ENCODE results near the gene PNCK.

Gene PNCK

GRCh38 chrX:153640045-153640686 is 33.4 kb downstream of the PNCK start:
- DNase-seq: no peak

GRCh38 chrX:153639177-153640044 is 34.2 kb downstream of the PNCK start:
- DNase-seq: no peak

- DNase-seq: no peak
Measured at GRCh38 chrX:153638436-153639176, 35.0 kb downstream of the PNCK start.

DNA sequence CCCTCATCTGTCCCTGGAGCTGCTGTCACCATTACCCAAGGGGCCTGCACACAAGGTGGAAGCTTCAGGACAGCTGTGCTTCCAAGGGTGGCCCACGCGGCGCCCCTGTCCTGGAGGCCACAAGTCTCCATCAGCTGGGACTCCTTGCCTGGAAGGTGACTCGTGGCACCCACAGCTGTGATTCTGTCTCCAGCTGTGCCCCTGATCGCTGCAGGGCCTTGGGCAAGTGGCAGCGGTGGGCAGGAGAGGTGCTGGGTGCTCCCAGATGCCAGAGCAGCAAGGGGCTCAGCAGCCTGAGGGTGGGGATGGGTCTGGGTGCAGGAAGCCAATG is 35.6 kb downstream of the PNCK start:
- no peak for DNase-seq

DNA sequence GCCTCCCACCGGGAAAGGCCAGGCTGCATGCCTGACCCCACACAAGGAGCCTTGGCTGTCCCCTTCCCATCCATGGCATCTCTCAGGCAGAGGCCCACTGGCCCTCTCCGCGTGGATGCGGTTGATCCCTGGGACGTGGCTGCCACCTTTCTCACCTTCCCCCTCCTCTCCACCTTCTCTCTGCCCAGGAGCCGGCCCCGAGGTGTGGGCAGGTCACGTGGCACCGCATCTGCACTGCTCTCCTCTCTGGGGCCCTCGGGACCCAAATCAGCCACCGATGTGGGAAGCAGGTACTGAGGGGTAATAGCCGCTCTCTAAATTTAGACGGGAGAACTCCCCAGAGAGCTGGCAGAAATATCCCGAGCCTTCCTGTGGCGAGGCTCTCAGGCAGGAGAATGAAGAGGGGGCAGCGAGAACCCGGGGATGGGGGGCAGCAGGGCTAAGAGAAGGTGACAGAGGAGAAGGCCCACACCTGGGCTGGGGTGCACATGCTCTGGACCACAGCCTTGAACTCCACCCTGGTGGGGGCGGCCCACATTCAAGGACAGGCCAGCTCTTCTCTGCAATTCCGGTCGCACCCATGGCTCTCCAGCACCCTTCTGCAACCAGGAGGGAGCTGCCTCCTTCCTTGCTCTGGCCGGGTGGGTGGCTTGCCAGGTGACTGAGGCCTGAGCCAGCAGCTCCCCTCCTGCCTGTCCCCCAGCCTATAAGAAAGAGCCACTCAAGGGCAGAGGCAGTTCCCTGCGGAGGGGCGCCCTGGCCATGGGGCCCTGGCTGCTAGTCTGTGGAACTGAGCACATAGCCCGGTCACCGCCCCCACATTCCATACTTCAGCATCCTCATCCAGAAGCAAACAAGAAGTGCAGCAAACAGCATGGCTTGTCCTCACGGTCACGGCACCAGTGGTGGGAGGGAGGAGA is 36.2 kb downstream of the PNCK start:
- DNase-seq: no peak

DNA sequence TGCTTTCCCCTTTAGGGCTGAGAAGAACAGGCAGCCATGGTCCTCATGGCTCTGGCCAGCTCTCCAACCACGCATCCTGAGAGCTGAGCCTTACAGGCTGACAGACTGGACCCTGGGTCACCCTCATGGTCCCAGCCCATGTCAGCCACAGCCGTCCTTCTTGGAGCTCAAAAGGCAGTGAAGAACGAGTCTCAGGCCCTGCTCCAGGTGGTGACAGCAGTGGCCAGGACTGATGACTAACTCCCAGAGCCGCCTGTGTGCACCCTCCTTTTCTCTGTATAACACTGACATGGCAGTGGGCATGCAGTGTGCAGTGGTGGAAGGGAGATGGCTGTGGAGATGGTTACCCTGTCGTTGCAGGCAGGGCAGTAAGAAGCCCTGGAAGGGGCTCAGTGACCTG is 36.9 kb downstream of the PNCK start:
- DNase-seq: no peak

DNA sequence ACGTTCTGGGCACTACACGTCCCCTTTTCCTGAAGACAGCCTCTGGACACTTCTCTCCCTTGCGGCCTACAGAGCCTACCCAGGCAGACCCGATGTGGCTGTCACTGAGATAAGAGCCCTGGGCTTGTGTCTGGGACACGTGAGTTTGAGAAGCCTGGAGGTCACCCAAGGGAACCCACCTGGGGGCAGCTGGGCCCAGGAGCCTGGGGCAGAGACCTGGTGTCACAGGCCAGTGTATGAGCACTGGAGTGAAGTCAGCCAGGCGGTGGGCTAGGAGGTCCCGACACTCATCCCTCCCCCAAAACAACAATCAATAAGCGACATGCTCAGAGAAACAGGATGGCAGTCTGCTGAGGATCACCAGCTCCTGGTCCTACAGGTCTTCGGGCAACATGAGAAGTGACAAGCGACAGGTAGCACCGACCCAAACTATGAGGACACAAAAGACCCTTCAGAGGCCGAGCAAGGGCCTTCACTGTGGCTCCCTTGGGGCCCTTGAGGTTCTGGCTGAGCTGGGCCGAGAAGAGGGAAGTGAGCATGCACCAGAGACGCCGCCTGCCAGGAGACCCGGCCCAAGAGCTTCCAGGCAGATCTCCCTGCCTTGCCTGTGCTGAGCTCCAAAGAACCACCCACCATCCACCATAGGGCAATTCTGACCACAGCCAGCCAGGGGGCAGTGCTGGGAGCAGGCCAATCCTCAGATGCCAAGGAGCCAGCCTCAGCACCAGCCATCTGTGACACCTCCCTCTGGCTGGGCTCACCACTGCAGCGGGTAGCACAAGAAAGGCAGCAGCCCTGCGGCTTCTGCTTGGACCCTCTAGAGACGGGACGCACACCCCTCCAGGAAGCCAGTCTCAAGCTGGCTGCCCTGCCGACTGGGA is 37.6 kb downstream of the PNCK start:
- no peak for DNase-seq

GRCh38 chrX:153635388-153635787 is 38.2 kb downstream of the PNCK start:
- DNase-seq: no peak

DNA sequence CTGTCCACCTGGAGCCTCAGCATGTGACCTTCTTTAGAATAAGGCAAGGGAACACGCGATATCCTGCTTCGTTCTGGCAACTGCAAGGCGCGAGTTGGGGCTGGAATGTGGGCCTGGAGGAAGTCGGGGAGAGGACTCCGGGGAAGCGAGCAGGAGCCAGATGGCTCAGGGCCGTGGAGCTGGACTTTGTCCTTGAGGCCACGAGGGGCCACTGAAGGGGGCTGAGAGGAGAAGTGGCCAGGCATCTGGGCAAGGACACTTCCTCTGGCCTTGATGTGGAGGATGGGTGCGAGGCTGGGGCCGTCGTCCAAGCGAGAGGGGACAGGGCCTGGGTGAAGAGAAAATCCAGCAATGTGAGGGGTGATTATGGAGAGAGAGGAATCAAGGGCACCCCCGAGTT is 38.8 kb downstream of the PNCK start:
- no peak for DNase-seq

GRCh38 chrX:153634236-153634635 is 39.4 kb downstream of the PNCK start:
- DNase-seq: no peak

- DNase-seq: no peak
Measured at GRCh38 chrX:153633607-153634180, 39.9 kb downstream of the PNCK start.

DNA sequence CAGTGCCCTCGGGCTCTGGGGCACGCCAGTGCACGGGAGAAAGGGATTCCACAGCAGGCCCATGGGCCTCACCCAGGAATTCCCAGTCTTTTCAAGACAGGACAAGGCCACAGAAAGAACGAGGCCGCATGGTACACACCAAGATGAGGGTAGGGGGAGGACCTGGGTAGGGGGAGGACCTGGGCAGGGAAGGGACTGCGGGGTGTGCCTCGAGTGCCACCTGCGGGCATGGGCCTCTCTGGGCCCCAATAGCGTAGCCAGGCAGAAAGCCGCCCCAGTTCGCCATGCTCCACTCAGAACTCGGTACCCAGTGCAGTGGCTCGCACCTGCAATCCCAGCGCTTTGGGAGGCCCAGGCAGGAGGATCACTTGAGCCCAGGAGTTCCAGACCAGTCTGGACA is 40.6 kb downstream of the PNCK start:
- no peak for DNase-seq

DNA sequence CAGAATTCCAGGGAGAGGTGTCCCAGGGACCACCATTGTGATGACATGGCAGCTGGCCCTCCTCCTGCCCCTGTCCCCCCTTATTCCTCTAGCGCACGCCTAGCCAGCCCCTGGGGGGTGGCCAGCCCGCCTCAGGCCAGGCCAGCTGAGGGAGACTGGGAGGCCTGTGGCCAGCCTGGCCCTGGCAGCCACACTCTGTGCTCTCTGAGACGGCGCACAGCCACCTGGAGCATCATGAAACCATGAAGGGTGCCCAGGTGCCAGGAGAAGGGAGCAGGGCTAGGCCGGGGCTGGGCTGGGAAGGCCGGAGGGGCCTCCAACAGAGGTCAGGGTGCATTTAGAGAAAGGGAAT is 41.0 kb downstream of the PNCK start:
- DNase-seq: no peak

DNA sequence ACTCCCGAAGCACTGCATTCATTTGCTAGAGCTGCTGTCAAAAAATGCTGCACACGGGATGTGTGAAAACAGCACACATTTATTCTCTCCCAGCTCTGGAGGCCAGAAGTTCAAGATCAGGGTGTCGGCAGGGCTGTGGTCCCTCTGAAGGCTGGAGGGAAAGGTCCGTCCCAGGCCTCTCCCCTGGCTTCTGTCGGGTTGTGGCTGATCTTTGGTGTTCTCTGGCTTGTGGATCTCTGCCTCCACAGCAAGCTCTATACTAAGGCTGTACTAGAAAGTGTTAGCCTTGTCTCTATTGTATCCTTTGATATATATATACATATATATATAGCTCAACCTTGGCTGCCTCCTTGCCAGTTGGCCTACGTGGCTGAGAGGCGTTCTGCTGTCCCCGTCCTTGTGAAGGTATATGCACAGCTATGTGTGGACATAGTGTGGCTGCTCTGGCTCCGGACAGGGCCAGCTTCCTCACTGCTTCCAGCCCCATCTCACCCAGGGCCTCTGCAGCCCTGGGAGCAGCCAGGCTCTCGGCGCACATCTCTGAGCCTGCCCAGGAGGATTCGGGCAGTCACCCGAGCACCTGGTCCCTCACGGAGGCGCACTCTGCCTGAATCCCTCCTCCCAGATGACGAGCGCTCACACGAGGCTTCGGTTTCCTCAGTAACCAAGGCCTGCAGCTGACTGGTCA is 41.6 kb downstream of the PNCK start:
- DNase-seq: no peak

- DNase-seq: no peak
Measured at GRCh38 chrX:153631346-153631745, 42.3 kb downstream of the PNCK start.

DNA sequence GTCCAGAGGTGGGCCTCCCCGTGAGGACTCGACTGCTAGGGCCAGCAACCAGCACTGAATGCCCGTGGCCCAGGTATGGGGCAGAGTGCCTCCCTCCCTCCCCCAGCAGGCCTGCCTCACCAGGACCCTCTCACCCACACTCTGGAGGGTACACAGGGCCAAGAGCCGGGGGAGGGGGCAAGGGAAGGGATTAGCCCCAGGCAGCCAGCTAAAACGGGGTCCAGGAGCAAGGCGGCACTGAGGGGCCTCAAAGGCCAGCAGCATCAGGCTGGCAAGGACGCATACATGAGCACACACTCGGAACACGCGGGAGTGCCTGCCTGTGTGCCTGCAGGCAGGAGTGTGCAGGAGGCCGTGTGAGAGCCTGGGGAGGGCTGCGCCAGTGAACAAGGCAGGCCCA is 44.9 kb downstream of the PNCK start:
- DNase-seq: no peak

GRCh38 chrX:153628129-153628528 is 45.5 kb downstream of the PNCK start:
- no peak for DNase-seq

- no peak for DNase-seq
Measured at GRCh38 chrX:153627675-153628111, 45.9 kb downstream of the PNCK start.

- DNase-seq: no peak
Measured at GRCh38 chrX:153626863-153627674, 46.5 kb downstream of the PNCK start.
